ENCODE results near the gene PROX1.
A peak's percentile ranks its signal among the peaks of the same experiment; 100 is the strongest.
"Not testable (repeated sequence)": the region's sequence is repeated elsewhere in the genome, so short reads cannot be mapped to it uniquely, and the experiment has no call there.

Gene PROX1

GRCh38 chr1:214075305-214075998 lies 87.7 kb downstream of the PROX1 start:
- DNase-seq = no peak

GRCh38 chr1:214075999-214076707 lies 88.4 kb downstream of the PROX1 start:
- no peak for DNase-seq

GRCh38 chr1:214076708-214077065 lies 88.9 kb downstream of the PROX1 start:
- peak; percentile 91 for DNase-seq

- DNase-seq = no peak
These were observed 91.2 kb downstream of the PROX1 start for GRCh38 chr1:214078950-214079349.

GRCh38 chr1:214085325-214085724 lies 97.6 kb downstream of the PROX1 start:
- no peak for DNase-seq

GRCh38 chr1:214086945-214087344 lies 99.2 kb downstream of the PROX1 start:
- DNase-seq = no peak

- not testable (repeated sequence) for DNase-seq
These were observed 101.2 kb downstream of the PROX1 start for GRCh38 chr1:214089003-214089402.

Data from NCI-H1105 (cell line).